ENCODE results near the gene ZNF384.

The ZNF384 gene

GRCh38 chr12:6688999-6689882 is at the start of gene ZNF384:
Gene ZNF384 (minus strand): TSS chr12:6689375. CDS start chr12:6679520, 9,855 bp downstream.
- H3K27ac ChIP-seq (ENCODE audit: low read length), result no peak within 1 kb of the TSS
- no peaks in the 10 kb centered on the region for H3K9me3 ChIP-seq (ENCODE audit: control insufficient read depth, insufficient read depth, low read length)
- no peaks in the 10 kb centered on the region for H3K36me3 ChIP-seq (ENCODE audit: control insufficient read depth, insufficient read depth, low read length)
- H3K27me3 ChIP-seq (ENCODE audit: control insufficient read depth, insufficient read depth, low read length), result no peaks in the 10 kb centered on the region
- WGBS (ENCODE audit: insufficient coverage, insufficient read length), result no CpG with 5 or more reads among the region's 72 CpGs
- DNase-seq (ENCODE audit: low read depth, low spot score), result peak; percentile 99
- H3K4me1 ChIP-seq (ENCODE audit: control insufficient read depth, insufficient read depth, low read length), result no peaks in the 10 kb centered on the region
- peak within 1 kb of the TSS; percentile 94 for H3K4me3 ChIP-seq (ENCODE audit: low read length)

DNA sequence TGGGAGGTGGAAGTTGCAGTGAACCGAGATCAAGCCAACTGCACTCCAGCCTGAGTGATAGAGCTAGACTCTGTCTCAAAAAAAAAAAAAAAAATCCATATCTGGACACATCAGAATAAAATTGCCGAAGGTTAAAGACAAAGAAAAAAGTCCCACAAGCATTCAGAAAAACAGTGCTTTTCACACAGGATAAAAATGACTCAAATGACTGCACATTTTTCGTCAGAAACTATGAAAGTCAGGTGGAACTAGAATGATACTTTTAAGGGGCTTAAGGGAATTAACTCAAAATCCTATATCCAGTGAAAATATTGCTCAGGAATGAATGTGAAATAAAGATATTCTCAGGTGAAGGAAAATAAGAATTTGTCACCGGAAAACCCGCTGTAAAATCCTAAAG is 47.6 kb upstream of the ZNF384 start:
- no peak overlapping the region for H3K4me3 ChIP-seq (ENCODE audit: low read length)
- H3K27ac ChIP-seq (ENCODE audit: low read length), result no peak overlapping the region
- H3K4me1 ChIP-seq (ENCODE audit: control insufficient read depth, insufficient read depth, low read length), result no peaks in the 10 kb centered on the region
- H3K9me3 ChIP-seq (ENCODE audit: control insufficient read depth, insufficient read depth, low read length), result no peaks in the 10 kb centered on the region
- H3K27me3 ChIP-seq (ENCODE audit: control insufficient read depth, insufficient read depth, low read length), result no peaks in the 10 kb centered on the region
- DNase-seq (ENCODE audit: low read depth, low spot score), result no peak
- no CpG with 5 or more reads among the region's 5 CpGs for WGBS (ENCODE audit: insufficient coverage, insufficient read length)
- peaks cover 2% of the 10 kb centered on the region; the same call in 1 of the 2 replicates for H3K36me3 ChIP-seq (ENCODE audit: control insufficient read depth, insufficient read depth, low read length)

DNA sequence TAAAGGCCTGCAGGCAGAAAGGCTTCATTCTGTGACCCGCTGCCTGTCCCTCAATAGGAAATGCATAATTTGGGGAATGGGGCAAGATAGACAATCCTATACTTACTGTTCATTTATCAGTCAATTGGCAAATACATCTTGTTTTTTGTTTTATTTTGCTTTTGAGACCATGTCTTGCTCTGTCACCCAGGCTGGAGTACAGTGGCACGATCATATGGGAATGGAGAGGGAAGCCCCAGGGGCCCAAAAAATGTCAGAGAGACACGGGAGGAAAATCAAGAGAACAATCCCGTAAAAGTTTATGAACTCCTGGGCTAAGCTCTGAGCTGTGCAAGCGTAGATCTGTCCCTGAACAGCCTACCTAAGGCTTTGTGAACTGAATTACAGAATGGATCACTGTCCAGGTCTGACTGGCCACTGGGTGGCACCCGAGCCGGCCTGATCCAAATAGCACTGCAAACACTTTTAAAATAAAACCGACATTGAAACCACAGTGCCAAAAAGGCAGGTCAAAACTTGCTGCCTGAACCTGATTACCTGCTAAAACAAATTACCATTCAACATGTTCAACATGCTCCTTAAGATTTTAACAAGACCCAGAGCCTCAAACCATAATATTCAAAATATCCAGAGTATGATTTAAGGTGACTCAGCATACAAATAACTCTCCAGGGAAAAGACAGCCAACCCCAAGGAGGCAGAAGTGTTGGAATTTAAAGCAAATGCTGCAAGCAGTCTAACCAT is 46.4 kb upstream of the ZNF384 start:
- Histone ChIP-seq H3K4me3 (ENCODE audit: low read length) (no peak overlapping the region), H3K27ac (ENCODE audit: low read length) (no peak overlapping the region), H3K36me3 (ENCODE audit: control insufficient read depth, insufficient read depth, low read length) (peaks cover 7% of the 10 kb centered on the region), H3K4me1 (ENCODE audit: control insufficient read depth, insufficient read depth, low read length) (no peaks in the 10 kb centered on the region), H3K27me3 (ENCODE audit: control insufficient read depth, insufficient read depth, low read length) (no peaks in the 10 kb centered on the region), H3K9me3 (ENCODE audit: control insufficient read depth, insufficient read depth, low read length) (no peaks in the 10 kb centered on the region)
- DNase-seq (ENCODE audit: low read depth, low spot score), result no peak
- WGBS (ENCODE audit: insufficient coverage, insufficient read length), result no CpG with 5 or more reads among the region's 8 CpGs

GRCh38 chr12:6734506-6735387 is 45.6 kb upstream of the ZNF384 start:
- DNase-seq (ENCODE audit: low read depth, low spot score), result no peak
- no peaks in the 10 kb centered on the region for H3K27me3 ChIP-seq (ENCODE audit: control insufficient read depth, insufficient read depth, low read length)
- H3K9me3 ChIP-seq (ENCODE audit: control insufficient read depth, insufficient read depth, low read length), result no peaks in the 10 kb centered on the region
- H3K27ac ChIP-seq (ENCODE audit: low read length), result no peak overlapping the region
- peaks cover 15% of the 10 kb centered on the region for H3K36me3 ChIP-seq (ENCODE audit: control insufficient read depth, insufficient read depth, low read length)
- no CpG with 5 or more reads among the region's 10 CpGs for WGBS (ENCODE audit: insufficient coverage, insufficient read length)
- no peaks in the 10 kb centered on the region for H3K4me1 ChIP-seq (ENCODE audit: control insufficient read depth, insufficient read depth, low read length)
- no peak overlapping the region for H3K4me3 ChIP-seq (ENCODE audit: low read length)

DNA sequence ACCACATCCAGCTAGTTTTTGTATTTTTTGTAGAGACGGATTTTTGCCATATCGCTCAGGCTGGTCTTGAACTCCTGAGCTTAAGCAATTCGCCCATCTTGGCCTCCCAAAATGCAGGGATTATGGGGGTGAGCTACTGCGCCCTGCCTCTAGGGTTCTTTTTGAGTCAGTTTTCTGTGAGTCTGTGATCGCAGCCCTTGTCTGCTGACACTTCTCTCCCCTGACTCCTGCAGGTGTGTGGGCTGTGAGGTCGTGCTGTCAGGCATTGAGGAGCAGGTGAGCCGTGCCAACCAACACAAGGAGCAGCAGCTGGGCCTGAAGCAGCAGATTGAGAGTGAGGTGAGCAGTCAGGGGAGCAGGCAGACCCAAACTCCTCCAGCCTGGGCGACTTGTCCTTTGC is 41.0 kb upstream of the ZNF384 start:
- no peaks in the 10 kb centered on the region for H3K4me1 ChIP-seq (ENCODE audit: control insufficient read depth, insufficient read depth, low read length)
- DNase-seq (ENCODE audit: low read depth, low spot score), result no peak
- H3K27me3 ChIP-seq (ENCODE audit: control insufficient read depth, insufficient read depth, low read length), result no peaks in the 10 kb centered on the region
- H3K9me3 ChIP-seq (ENCODE audit: control insufficient read depth, insufficient read depth, low read length), result no peaks in the 10 kb centered on the region
- H3K4me3 ChIP-seq (ENCODE audit: low read length), result no peak overlapping the region
- H3K36me3 ChIP-seq (ENCODE audit: control insufficient read depth, insufficient read depth, low read length), result peaks cover 23% of the 10 kb centered on the region
- H3K27ac ChIP-seq (ENCODE audit: low read length), result no peak overlapping the region
- no CpG with 5 or more reads among the region's 8 CpGs for WGBS (ENCODE audit: insufficient coverage, insufficient read length)

DNA sequence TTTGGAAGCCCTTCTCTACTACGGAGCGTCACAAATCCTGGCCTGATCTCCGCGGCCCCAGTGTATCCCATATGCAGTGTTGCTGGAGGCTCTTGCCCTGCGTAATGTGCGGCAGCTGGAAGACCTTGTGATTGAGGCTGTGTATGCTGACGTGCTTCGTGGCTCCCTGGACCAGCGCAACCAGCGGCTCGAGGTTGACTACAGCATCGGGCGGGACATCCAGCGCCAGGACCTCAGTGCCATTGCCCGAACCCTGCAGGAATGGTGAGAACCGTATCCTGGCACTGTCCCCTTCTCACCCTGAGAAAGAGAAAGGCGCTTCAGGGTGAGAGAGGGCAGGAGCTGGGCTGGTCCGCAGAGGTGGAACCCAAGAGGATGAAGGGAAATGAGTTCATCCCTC is 40.0 kb upstream of the ZNF384 start:
- no peaks in the 10 kb centered on the region for H3K9me3 ChIP-seq (ENCODE audit: control insufficient read depth, insufficient read depth, low read length)
- no peaks in the 10 kb centered on the region for H3K4me1 ChIP-seq (ENCODE audit: control insufficient read depth, insufficient read depth, low read length)
- H3K27ac ChIP-seq (ENCODE audit: low read length), result no peak overlapping the region
- H3K4me3 ChIP-seq (ENCODE audit: low read length), result no peak overlapping the region
- H3K36me3 ChIP-seq (ENCODE audit: control insufficient read depth, insufficient read depth, low read length), result peaks cover 23% of the 10 kb centered on the region
- DNase-seq (ENCODE audit: low read depth, low spot score), result no peak
- WGBS (ENCODE audit: insufficient coverage, insufficient read length), result no CpG with 5 or more reads among the region's 18 CpGs
- no peaks in the 10 kb centered on the region for H3K27me3 ChIP-seq (ENCODE audit: control insufficient read depth, insufficient read depth, low read length)

GRCh38 chr12:6725350-6725749 is 36.2 kb upstream of the ZNF384 start:
- no CpG with 5 or more reads among the region's 7 CpGs for WGBS (ENCODE audit: insufficient coverage, insufficient read length)
- no peak overlapping the region for H3K27ac ChIP-seq (ENCODE audit: low read length)
- no peak overlapping the region for H3K4me3 ChIP-seq (ENCODE audit: low read length)
- peaks cover 13% of the 10 kb centered on the region for H3K36me3 ChIP-seq (ENCODE audit: control insufficient read depth, insufficient read depth, low read length)
- H3K9me3 ChIP-seq (ENCODE audit: control insufficient read depth, insufficient read depth, low read length), result no peaks in the 10 kb centered on the region
- no peaks in the 10 kb centered on the region for H3K4me1 ChIP-seq (ENCODE audit: control insufficient read depth, insufficient read depth, low read length)
- DNase-seq (ENCODE audit: low read depth, low spot score), result no peak
- no peaks in the 10 kb centered on the region for H3K27me3 ChIP-seq (ENCODE audit: control insufficient read depth, insufficient read depth, low read length)

GRCh38 chr12:6724409-6724797 is 35.2 kb upstream of the ZNF384 start:
- no CpG with 5 or more reads among the region's 10 CpGs for WGBS (ENCODE audit: insufficient coverage, insufficient read length)
- Histone ChIP-seq H3K4me3 (ENCODE audit: low read length) (peak overlapping the region; percentile 44; the same call in 1 of the 2 replicates), H3K36me3 (ENCODE audit: control insufficient read depth, insufficient read depth, low read length) (peaks cover 8% of the 10 kb centered on the region; the same call in 1 of the 2 replicates), H3K4me1 (ENCODE audit: control insufficient read depth, insufficient read depth, low read length) (no peaks in the 10 kb centered on the region), H3K9me3 (ENCODE audit: control insufficient read depth, insufficient read depth, low read length) (no peaks in the 10 kb centered on the region), H3K27ac (ENCODE audit: low read length) (no peak overlapping the region), H3K27me3 (ENCODE audit: control insufficient read depth, insufficient read depth, low read length) (no peaks in the 10 kb centered on the region)
- no peak for DNase-seq (ENCODE audit: low read depth, low spot score)

GRCh38 chr12:6723607-6724408 is 34.6 kb upstream of the ZNF384 start, which contains the start of gene COPS7A:
Gene COPS7A (plus strand): TSS chr12:6724046. CDS start chr12:6724657, 611 bp downstream.
- peak; percentile 98 for DNase-seq (ENCODE audit: low read depth, low spot score)
- Histone ChIP-seq H3K4me3 (ENCODE audit: low read length) (peak within 1 kb of the TSS; percentile 58; the same call in 1 of the 2 replicates), H3K27me3 (ENCODE audit: control insufficient read depth, insufficient read depth, low read length) (no peaks in the 10 kb centered on the region), H3K36me3 (ENCODE audit: control insufficient read depth, insufficient read depth, low read length) (peaks cover 4% of the 10 kb centered on the region; the same call in 1 of the 2 replicates), H3K27ac (ENCODE audit: low read length) (no peak within 1 kb of the TSS), H3K4me1 (ENCODE audit: control insufficient read depth, insufficient read depth, low read length) (no peaks in the 10 kb centered on the region), H3K9me3 (ENCODE audit: control insufficient read depth, insufficient read depth, low read length) (no peaks in the 10 kb centered on the region)
- WGBS (ENCODE audit: insufficient coverage, insufficient read length), result no CpG with 5 or more reads among the region's 49 CpGs
